HG03108 (cell line): ENCODE data around the gene SUV39H1.

ENCODE experiments used
- ATAC-seq: cut with Tn5 transposase; IDR thresholded peaks from one replicate; pipeline ENCODE4 v1.9.1; 2021; ENCODE audit warnings: moderate library complexity; ENCODE audit not compliant: unreplicated experiment

Gene SUV39H1

GRCh38 chrX:48711929-48712505 is 15.5 kb downstream of the SUV39H1 start:
- no peak for ATAC-seq

GRCh38 chrX:48713847-48714246 is 17.3 kb downstream of the SUV39H1 start:
- ATAC-seq: no peak

DNA sequence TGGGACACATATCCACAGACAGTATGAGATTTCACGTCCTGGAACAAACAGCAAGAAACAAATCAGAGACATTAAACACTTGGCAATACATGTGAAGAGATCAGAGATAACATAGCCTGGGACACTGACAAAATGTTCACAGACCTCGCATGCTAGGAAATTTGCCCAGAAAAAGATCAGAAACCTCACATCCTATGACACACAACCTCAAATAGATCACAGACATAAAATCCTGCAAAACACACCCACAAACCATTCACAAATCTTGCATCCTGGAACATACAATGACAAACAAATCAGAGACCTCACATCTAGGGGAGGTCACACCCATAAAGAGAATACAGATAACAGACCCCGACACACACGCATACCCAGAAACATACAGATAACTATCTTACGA is 18.0 kb downstream of the SUV39H1 start:
- no peak for ATAC-seq

GRCh38 chrX:48715072-48715471 is 18.5 kb downstream of the SUV39H1 start:
- ATAC-seq: no peak

GRCh38 chrX:48715876-48716502 is 19.5 kb downstream of the SUV39H1 start:
- no peak for ATAC-seq

GRCh38 chrX:48719958-48720357 is 23.4 kb downstream of the SUV39H1 start:
- no peak for ATAC-seq

DNA sequence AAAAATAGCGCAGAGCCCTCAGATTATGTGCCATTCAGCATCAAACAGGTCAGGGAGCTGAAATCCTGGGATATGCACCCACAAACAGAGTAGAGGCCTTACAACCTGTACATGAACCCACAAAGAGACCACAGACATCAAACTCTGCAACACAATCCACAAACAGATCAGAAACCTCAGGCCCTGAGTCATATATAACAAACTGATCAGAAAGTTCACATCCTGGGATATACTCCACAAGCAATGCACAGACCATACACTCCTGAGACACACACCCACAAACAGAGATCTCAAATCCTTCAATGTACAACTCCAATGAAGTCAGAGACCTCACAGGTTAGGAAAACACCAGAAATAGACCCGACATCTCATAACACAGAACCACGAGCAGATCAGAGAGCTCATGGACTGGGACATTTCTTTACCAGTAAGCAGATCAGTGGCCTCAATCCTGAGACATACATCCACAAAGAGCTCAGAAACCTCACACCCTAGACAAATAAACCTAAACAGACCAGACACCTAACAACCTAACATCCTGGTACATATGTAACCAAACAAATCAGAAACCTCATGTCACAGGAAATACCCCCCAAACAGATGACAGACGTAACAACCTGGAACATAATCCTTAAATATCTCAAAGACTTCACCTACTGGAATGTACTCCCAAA is 24.2 kb downstream of the SUV39H1 start:
- ATAC-seq: no peak

GRCh38 chrX:48721916-48722315 is 25.4 kb downstream of the SUV39H1 start:
- no peak for ATAC-seq

DNA sequence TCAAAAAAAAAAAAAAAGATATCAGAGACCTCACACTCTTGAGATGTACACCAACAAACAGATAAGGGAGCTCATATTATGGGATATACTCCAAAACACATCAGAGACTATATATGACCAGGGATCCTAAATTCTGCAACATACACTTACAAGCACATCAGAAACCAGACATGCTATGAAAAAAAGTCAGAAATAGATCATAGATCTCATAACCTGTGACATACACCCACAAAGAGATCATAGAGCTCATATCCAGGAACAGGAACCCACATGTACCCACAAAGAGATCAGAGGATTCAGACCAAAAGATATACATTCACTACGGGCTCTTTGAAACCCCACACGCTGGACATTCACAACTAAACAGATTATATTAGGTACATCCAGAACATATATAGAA is 30.1 kb downstream of the SUV39H1 start:
- ATAC-seq: no peak

DNA sequence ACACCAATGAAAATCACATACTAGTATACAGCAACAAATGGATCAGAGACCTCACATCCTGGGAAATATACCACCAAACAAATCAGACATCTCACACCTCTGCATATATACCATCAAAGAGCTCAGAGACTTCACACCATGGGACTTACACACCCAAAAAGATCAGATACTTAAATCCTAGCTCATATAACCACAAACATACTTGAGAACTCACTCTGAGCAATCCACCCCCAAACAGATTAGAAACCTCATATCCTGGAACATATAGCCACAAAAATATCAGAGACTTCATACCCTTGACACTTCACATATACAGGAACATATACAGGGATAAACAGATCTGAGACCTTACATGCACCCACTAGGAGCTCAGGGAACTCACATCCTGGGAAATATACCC is 32.1 kb downstream of the SUV39H1 start:
- no peak for ATAC-seq

GRCh38 chrX:48736303-48736702 is 39.8 kb downstream of the SUV39H1 start:
- no peak for ATAC-seq

- ATAC-seq: no peak
Measured at GRCh38 chrX:48736878-48737212, 40.3 kb downstream of the SUV39H1 start.

- ATAC-seq: peak; percentile 98
Measured at GRCh38 chrX:48737213-48737938, 40.8 kb downstream of the SUV39H1 start.

DNA sequence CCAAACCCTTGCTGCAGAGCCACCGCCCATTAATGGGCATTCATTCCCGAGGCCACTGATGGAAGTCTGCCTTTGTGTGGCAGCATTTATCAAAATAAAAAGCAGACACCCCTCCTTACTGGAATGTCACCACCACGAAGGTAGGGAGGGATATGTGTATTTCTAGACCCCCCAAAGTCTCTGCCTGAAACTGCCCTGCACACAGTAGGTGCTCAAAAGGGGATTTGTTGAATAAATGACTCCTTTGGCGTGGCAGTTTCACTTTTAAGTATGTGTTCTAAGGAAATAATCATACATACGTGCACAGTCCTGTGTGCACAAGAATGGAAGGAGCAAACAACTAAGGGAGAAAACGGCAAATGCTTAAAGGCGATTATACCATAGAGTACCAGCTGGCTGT is 41.4 kb downstream of the SUV39H1 start:
- ATAC-seq: no peak

- no peak for ATAC-seq
Measured at GRCh38 chrX:48741834-48742233, 45.3 kb downstream of the SUV39H1 start.

DNA sequence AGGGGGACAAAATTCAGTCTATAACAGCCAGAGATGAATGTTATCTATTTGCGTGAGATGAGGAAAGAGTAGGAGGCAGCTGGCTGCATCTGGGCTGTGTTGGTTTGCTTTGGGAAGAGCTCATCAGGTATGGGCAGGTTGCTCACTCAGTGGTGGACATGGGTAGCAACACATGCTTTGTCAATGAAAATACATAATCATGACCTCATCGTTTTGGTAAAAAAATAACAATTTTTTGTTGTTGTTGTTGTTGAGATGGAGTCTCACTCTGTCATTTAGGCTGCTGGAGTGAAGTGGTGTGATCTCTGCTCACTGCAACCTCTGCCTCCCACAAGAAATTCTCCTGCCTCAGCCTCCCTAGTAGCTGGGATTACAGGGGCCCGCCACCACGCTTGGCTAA is 48.7 kb downstream of the SUV39H1 start:
- ATAC-seq: no peak

DNA sequence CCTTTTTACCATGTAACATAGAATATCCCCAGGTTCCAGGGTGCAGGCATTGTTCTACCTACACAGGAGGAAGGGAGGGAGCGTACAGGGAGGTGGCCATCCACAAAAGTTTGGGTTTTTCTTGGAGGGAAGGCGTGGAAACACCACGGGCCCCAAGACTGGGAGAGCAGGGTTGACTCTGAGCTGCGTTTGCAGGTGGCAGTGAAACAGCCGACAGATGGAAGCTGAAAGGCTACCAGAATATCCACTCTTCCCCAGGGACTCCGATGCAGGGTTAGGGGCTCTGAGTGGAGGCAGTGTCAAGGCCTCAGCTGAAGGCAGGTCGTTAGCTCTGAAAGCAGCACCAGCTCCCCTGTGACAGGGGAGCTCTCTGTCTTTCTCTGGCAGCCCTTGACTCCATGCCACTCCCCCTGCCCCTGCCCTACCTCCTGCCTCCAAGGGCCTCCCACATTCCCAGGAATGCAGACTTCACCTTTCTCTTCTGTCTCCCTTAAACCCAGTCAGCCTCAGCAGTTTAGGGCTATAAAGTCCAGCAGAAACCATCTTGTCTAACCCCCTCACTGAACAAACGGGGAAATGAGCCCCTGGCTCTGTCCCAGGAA is 51.0 kb downstream of the SUV39H1 start:
- ATAC-seq: no peak

- ATAC-seq: no peak
Measured at GRCh38 chrX:48749182-48749581, 52.6 kb downstream of the SUV39H1 start.

- ATAC-seq: no peak
Measured at GRCh38 chrX:48751343-48751742, 54.8 kb downstream of the SUV39H1 start.

- ATAC-seq: no peak
Measured at GRCh38 chrX:48752498-48752897, 56.0 kb downstream of the SUV39H1 start.

DNA sequence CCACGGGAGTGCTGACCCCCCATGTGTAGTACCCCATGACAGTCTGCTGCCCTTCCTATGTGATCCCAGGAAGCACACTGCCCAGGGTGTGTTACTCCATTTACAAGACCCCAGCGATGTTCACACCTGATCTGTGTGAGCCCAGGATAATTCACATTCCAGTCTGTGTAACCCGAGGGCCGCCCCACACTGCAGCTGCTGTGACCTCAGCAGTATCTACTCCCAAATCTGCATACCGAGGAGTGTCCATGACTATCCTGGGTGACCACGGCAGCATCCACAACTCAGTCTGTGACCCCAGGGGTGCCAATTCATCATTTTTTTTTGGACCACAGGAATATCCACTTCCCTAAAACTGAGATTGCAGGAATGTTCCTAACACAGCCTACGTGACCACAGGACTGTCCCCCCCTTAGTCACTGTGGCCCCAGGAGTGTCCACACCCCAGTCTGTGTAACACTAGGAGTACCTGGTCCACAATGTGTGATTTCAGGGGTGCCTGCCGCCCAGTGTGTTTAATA is 57.2 kb downstream of the SUV39H1 start:
- no peak for ATAC-seq
